GM19025 (cell line): ENCODE results near the gene EOLA1.
"Not testable (repeated sequence)": the region's sequence is repeated elsewhere in the genome, so short reads cannot be mapped to it uniquely, and the experiment has no call there.

Source experiments
- ATAC-seq: cut with Tn5 transposase; IDR thresholded peaks from one replicate; pipeline ENCODE4 v1.9.1; 2021; ENCODE audit warnings: mild to moderate bottlenecking, low read depth, moderate library complexity; ENCODE audit not compliant: unreplicated experiment

EOLA1 gene

GRCh38 chrX:149539283-149540130 is 1.3 kb upstream of the EOLA1 start:
- peak; percentile 31 for ATAC-seq

- ATAC-seq, result no peak
Observed at GRCh38 chrX:149540131-149540620, 636 bp upstream of the EOLA1 start.

GRCh38 chrX:149541521-149542047 is 772 bp downstream of the EOLA1 start:
- no peak for ATAC-seq

DNA sequence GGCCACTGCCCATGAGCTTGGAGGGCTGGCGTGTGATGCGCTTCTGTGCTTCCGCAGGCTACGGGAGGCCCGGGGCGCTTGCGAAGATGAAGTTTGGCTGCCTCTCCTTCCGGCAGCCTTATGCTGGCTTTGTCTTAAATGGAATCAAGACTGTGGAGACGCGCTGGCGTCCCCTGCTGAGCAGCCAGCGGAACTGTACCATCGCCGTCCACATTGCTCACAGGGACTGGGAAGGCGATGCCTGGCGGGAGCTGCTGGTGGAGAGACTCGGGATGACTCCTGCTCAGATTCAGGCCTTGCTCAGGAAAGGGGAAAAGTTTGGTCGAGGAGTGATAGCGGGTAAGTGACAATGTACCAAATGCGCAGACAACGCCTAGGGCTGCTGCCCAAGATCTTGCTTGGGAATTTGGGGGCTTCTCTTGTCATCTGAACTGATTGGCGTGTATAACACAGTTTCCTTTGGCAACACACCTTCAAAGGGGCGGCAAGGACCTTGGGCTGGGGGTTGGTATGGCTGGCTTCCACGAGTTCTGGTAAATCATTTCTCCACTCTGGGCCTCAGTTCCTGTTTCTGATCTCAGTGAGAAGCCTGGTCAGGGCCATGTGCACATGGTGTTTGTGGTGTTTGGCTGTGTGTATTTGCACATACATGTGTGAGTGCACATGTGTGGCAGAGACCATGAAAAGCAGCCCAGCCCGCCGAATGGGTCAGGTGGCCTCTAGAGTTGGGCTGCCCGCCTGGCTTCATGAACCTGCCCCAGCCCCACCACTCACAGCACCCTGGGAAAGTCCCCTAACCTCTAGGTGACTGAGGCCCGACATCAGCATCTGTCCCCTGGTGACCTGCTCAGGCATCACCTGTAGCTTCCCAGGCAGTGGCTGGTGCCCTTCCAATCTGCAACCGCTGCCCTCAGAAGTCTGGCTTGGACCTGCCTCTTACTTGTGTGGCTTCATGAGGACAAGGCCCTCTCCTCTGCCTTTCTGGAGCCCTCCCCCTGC is 5.0 kb downstream of the EOLA1 start:
- ATAC-seq, result not testable (repeated sequence)

GRCh38 chrX:149546962-149547361 is 6.2 kb downstream of the EOLA1 start:
- not testable (repeated sequence) for ATAC-seq

GRCh38 chrX:149547782-149548181 is 7.0 kb downstream of the EOLA1 start:
- not testable (repeated sequence) for ATAC-seq

DNA sequence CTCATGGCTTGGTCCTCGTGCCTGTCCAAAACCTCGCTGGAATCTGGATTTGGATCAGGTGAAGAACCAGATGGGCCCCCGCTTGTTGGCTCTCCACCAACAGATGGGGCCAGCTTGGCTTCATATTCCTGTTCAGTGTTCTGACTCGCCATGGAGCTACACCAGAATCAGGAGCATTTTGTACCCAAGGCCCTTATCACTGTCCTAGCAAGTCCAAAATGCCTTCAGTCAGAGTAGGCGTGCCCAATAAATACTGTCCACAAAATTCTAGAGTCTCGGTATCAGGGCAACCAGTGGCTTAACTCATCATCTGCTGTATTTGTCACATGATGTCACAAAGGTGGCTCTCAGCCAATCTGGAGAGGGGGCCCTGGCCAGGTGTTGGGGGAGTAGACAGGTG is 8.9 kb downstream of the EOLA1 start, which contains the start of gene HSFX3:
HSFX3 (minus strand) TSS at position 224 of the 400 bp plus-strand sequence; CDS start at position 152, 72 bp downstream.
- not testable (repeated sequence) for ATAC-seq

GRCh38 chrX:149550454-149550853 is 9.6 kb downstream of the EOLA1 start:
- ATAC-seq, result not testable (repeated sequence)

DNA sequence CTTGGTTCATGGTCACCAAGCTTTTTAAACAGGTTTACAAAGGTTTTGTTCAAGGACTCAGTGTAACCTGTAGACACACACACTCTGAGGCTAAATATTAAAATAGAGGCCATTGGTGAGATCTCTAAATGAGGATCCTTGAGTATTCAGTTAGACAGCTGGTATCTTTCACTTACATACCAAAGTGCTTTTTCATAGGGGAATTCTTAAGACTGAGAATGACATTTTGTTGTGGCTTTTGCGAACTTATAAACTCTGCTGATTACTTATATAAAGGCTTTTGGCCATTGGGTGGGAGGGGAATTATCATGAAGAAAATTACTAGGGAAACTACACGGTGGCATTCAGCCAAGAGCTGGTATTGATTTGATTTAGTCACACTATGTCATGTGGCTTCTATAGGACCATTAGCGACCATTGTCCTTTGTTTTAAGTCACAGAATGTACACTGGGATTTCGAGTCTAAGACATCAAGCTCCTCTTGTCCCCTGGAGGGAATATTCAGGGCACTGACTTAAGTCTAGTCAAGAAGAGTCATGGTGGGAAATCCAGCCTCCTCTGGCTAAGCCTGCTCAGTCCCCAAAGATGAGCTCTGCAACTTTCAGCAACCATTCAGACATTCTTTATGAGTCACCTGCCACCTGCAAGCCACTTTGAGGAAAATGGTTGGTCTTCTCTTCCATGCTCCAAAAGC is 10.6 kb downstream of the EOLA1 start:
- not testable (repeated sequence) for ATAC-seq

GRCh38 chrX:149551939-149552248 is 11.1 kb downstream of the EOLA1 start:
- ATAC-seq, result not testable (repeated sequence)

DNA sequence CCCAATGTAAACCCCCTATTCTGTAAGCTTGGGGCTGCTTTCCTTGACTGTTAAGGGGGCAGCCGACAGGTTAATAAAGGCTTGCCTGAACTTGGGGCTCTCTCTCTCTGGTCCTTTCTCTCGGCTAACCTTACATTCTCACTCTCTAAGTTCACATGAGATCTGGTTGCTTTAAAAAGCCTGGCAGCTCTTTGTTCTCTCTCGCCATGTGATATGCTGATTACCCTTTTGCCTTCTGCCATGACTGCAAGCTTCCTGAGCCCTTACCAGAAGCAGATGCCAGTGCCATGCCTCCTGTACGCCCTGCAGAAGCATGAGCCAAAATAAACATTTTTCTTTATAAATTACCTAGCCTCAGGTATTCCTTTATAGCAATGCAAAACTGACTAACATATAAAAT is 14.4 kb downstream of the EOLA1 start:
- not testable (repeated sequence) for ATAC-seq

GRCh38 chrX:149563359-149563758 is 22.5 kb downstream of the EOLA1 start:
- ATAC-seq, result no peak

DNA sequence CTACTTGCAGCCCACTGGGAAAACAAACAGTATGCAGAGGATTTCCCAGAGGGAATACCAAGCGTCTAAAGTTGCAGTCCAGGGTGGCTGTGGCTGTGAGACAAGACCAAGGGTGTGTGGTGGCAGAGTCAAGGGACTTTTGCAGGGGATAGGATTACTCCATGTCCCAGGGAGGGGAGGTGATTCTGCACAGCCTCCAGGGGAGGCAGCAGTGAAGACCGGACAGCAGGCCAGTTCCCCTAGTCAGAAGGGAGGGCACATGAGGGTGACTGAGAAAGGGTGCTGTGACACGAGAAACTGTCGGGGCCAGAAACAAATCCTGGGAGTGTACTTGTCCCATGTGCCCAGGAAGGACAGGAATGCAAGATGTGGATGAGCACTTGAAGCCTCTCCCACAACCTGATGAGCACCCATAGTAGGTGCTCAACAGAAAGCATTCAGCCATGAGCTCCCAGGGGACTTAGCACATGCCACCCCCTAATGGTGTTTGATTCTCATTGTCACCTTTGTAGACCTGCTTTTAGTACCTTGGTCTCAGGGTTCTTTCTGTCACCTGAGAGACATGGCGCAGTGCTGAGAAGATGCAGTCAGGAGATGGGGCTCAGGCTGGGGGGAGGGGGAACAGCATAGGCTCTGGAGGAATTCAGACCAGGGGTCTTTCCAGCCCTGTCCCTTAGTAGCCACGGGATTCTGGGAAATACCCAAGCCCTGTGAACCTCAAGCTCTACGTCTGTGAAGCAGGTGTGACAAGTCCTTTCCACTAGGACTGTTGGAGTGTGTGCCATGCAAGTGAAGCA is 27.0 kb downstream of the EOLA1 start:
- no peak for ATAC-seq

- no peak for ATAC-seq
Observed at GRCh38 chrX:149568701-149569296, 28.0 kb downstream of the EOLA1 start.

- no peak for ATAC-seq
Observed at GRCh38 chrX:149569770-149570169, 29.0 kb downstream of the EOLA1 start.

GRCh38 chrX:149570668-149571067 is 29.9 kb downstream of the EOLA1 start:
- ATAC-seq, result no peak

GRCh38 chrX:149571770-149572169 is 31.0 kb downstream of the EOLA1 start:
- no peak for ATAC-seq

GRCh38 chrX:149572743-149573142 is 31.9 kb downstream of the EOLA1 start:
- ATAC-seq, result no peak

- peak; percentile 100 for ATAC-seq
Observed at GRCh38 chrX:149573456-149573855, 32.6 kb downstream of the EOLA1 start.
